ENCODE data around the gene AADAT. TPM values are rescaled to one million over a fixed set of nuclear protein-coding genes. Genes with fewer than 3 reads are reported as not detected.
"Not testable (repeated sequence)": the region's sequence is repeated elsewhere in the genome, so short reads cannot be mapped to it uniquely, and the experiment has no call there.

The AADAT gene
- total RNA-seq, 4 donors from 2014 or later = 1.5 to 8.7 (median 5.2) TPM

DNA sequence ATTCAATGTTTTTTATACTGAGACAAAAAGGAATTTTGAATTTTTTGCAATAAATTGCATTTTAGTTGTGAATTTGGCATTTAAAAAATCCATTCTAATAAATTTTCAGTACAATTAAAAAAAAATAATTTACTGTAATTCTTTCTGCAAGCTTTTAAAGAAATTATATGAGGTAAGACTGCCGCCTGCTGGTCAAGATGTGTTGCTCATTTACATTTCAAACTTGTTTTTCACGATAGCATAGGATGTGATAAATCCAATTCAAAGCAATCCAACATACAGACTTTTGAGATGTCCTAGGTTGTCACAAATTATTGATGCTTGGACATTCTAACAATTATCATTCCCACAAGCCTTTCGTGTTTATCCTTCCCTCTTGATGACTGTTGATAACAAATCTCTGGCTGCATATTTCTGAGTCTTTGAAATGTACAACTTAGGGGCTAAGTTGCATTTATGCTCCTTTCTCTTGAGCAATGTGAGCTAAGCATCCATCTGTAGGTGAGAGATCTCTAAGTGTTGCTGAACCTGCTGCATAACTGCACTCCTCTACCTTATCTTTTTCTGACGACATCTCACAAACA, 41.9 kb downstream of the AADAT start:
- Histone ChIP-seq H3K4me3 (no peak overlapping the region), H3K36me3 (no peaks in the 10 kb centered on the region), H3K9me3 (no peaks in the 10 kb centered on the region), H3K27me3 (peaks cover 11% of the 10 kb centered on the region), H3K4me1 (no peaks in the 10 kb centered on the region), H3K27ac (no peak overlapping the region)
- ATAC-seq = no peak
- 11 to 18% methylated on average over 4 of the region's 4 CpGs for WGBS, 2 donors (ENCODE audit: low coverage in 1 of 2)
- TF ChIP-seq POLR2A (IDR thresholded peaks at IDR 0.05) = no peak
- TF ChIP-seq, protein P1, sequence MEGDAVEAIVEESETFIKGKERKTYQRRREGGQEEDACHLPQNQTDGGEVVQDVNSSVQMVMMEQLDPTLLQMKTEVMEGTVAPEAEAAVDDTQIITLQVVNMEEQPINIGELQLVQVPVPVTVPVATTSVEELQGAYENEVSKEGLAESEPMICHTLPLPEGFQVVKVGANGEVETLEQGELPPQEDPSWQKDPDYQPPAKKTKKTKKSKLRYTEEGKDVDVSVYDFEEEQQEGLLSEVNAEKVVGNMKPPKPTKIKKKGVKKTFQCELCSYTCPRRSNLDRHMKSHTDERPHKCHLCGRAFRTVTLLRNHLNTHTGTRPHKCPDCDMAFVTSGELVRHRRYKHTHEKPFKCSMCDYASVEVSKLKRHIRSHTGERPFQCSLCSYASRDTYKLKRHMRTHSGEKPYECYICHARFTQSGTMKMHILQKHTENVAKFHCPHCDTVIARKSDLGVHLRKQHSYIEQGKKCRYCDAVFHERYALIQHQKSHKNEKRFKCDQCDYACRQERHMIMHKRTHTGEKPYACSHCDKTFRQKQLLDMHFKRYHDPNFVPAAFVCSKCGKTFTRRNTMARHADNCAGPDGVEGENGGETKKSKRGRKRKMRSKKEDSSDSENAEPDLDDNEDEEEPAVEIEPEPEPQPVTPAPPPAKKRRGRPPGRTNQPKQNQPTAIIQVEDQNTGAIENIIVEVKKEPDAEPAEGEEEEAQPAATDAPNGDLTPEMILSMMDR (IDR thresholded peaks at IDR 0.05) = peak; percentile 66 to 81 (median 74)

GRCh38 chr4:170046156-170046555, 43.6 kb downstream of the AADAT start:
- H3K27ac ChIP-seq, H3K4me3 ChIP-seq, H3K9me3 ChIP-seq, H3K36me3 ChIP-seq, H3K4me1 ChIP-seq, ATAC-seq: not testable (repeated sequence)
- peaks cover 11% of the 10 kb centered on the region for H3K27me3 ChIP-seq
- WGBS, 2 donors (ENCODE audit: low coverage in 1 of 2) = no CpG with 5 or more reads among the region's 24 CpGs

DNA sequence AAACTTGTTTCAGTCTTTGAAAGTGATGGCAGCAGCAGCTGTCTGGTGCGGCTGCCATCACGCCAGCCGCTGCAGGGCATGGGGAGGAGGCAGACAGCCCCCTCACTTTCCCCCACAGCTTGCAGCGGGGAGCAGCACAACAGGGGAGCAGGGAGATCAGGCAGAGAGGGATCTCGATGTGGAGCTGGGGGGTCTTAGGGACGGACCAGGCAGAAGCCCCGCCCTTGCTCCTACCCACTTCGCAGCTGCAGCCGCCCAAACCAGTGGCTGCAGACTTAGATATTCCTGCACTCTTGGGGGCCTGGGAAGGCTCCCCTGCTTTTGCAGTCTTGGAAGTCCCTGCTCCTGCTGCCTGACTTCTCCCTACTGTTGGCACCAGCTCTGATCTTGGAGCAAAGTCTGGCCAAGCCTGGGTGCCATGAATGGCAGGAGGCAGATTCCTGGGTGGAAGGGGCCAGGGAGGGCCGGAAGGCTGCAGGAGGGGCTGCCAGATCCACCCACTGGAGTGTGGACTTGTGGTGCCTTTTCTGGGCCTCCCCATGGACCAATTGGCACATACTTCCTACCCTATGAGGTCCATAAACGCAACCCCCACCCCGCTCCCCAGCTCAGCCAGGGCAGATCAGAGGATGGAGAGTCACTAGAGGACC, 49.6 kb downstream of the AADAT start:
- ATAC-seq = no peak

GRCh38 chr4:170038769-170039168, 51.0 kb downstream of the AADAT start:
- Histone ChIP-seq H3K4me1 (no peaks in the 10 kb centered on the region), H3K9me3 (no peaks in the 10 kb centered on the region), H3K4me3 (no peak overlapping the region), H3K36me3 (no peaks in the 10 kb centered on the region), H3K27ac (no peak overlapping the region), H3K27me3 (peaks cover 11% of the 10 kb centered on the region)
- no peak for TF ChIP-seq EP300 (IDR thresholded peaks at IDR 0.05)
- no peak for TF ChIP-seq POLR2A (IDR thresholded peaks at IDR 0.05)
- TF ChIP-seq POLR2AphosphoS5 (IDR thresholded peaks at IDR 0.05) = no peak
- TF ChIP-seq, protein P1 (IDR thresholded peaks at IDR 0.05) = no peak
- no peak for ATAC-seq
- WGBS, 2 donors (ENCODE audit: low coverage in 1 of 2) = 54% methylated on average over 4 of the region's 4 CpGs

More for the DNA sequence above, 49.6 kb downstream of the AADAT start:
- Histone ChIP-seq H3K4me3 (no peak overlapping the region), H3K4me1 (no peaks in the 10 kb centered on the region), H3K27me3 (peaks cover 11% of the 10 kb centered on the region), H3K27ac (no peak overlapping the region), H3K9me3 (no peaks in the 10 kb centered on the region), H3K36me3 (no peaks in the 10 kb centered on the region)
- no peak for TF ChIP-seq EP300 (IDR thresholded peaks at IDR 0.05)
- TF ChIP-seq, protein P1 (IDR thresholded peaks at IDR 0.05) = no peak
- no peak for TF ChIP-seq POLR2AphosphoS5 (IDR thresholded peaks at IDR 0.05)
- TF ChIP-seq POLR2A (IDR thresholded peaks at IDR 0.05) = no peak
- WGBS, 2 donors (ENCODE audit: low coverage in 1 of 2) = 76 to 83% methylated on average over 1 to 8 of the region's 12 CpGs

DNA sequence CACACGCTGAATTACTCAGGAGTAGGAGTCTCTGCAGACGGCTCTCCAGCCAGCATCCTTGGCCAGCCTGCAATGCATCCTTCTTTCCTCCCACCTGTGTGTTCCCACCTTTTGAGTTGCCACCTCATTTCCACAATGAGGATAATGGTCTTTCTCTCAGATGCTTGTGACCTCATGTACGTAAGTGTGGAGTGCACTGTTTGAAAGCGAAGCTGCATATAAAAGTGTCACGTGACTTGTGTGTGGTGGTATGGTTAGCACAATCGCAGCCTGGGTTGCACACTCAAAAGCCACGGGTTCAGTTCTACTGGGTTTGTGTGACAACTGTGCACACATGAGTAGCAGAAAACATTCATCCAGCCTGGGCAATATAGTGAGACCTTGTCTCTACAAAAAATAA, 51.5 kb downstream of the AADAT start:
- ATAC-seq = no peak
- no peak for TF ChIP-seq POLR2AphosphoS5 (IDR thresholded peaks at IDR 0.05)
- TF ChIP-seq, protein P1 (IDR thresholded peaks at IDR 0.05) = no peak
- TF ChIP-seq EP300 (IDR thresholded peaks at IDR 0.05) = no peak
- no peak for TF ChIP-seq POLR2A (IDR thresholded peaks at IDR 0.05)
- H3K27me3 ChIP-seq = peaks cover 11% of the 10 kb centered on the region
- no peaks in the 10 kb centered on the region for H3K36me3 ChIP-seq
- 81 to 83% methylated on average over 1 to 7 of the region's 7 CpGs for WGBS, 2 donors (ENCODE audit: low coverage in 1 of 2)
- no peak overlapping the region for H3K4me3 ChIP-seq
- H3K4me1 ChIP-seq = no peaks in the 10 kb centered on the region
- no peak overlapping the region for H3K27ac ChIP-seq
- no peaks in the 10 kb centered on the region for H3K9me3 ChIP-seq
